Right atrium auricular region (tissue), 2 donors: Measurements from ENCODE around the gene TRAF5. TPM values are rescaled to one million over a fixed set of nuclear protein-coding genes. Genes with fewer than 3 reads are reported as not detected.
A peak's percentile ranks its signal among the peaks of the same experiment; 100 is the strongest.

Source experiments
- DNase-seq: peaks from one replicate; pipeline ENCODE4 v3.0.0-alpha.2; 2019; ENCODE audit warnings: low spot score
- H3K27ac ChIP-seq, 2 donors: fragments of 200-600 bp; sonication (generic); 1 replicate in 1 of 2; 2 replicates in 1 of 2; pipeline ENCODE4 v1.5.1; 2016 to 2019
- H3K27me3 ChIP-seq, 2 donors: fragments of 200-600 bp; sonication (generic); one replicate each; pipeline versions ENCODE4 v1.5.1 to v1.6.0; 2017 to 2019
- H3K36me3 ChIP-seq: fragments of 200-600 bp; sonication (generic); one replicate; pipeline ENCODE4 v1.5.1; 2016
- H3K4me1 ChIP-seq, 2 donors: fragments of 200-600 bp; sonication (generic); one replicate each; pipeline versions ENCODE4 v1.5.1 to v1.6.0; 2017 to 2019
- H3K4me3 ChIP-seq, 2 donors: fragments of 200-600 bp; sonication (generic); 1 replicate in 1 of 2; 2 replicates in 1 of 2; pipeline ENCODE4 v1.5.1; 2017 to 2019; ENCODE audit warnings: mild to moderate bottlenecking in 1 of 2, moderate library complexity in 1 of 2
- H3K9me3 ChIP-seq, 2 donors: fragments of 200-600 bp; sonication (generic); one replicate each; pipeline ENCODE4 v1.5.1; 2019
- CTCF ChIP-seq, 2 donors: fragments of 200-600 bp; sonication (generic); IDR thresholded peaks; one replicate each; pipeline ENCODE4 v1.5.1; 2019; ENCODE audit warnings: antibody characterized with exemption in 2 of 2
- total RNA-seq, 2 donors: library from RNA; depleted of rRNA; stranded (reverse); fragments of >200 nt; gene quantifications; one replicate each; pipeline ENCODE4 v1.1.0, GENCODE V29; 2016

The TRAF5 gene
- total RNA-seq, 2 donors from 2014 or later = 2.1 to 2.4 TPM

GRCh38 chr1:211324992-211325775 lies 1.4 kb upstream of the TRAF5 start:
- Histone ChIP-seq H3K36me3 (no peaks in the 10 kb centered on the region), H3K27me3 (no peaks in the 10 kb centered on the region), H3K27ac (no peak overlapping the region), H3K4me1 (peaks cover 0 to 15% of the 10 kb centered on the region in 2 donors), H3K4me3 (no peak overlapping the region), H3K9me3 (no peaks in the 10 kb centered on the region)
- TF ChIP-seq CTCF (IDR thresholded peaks at IDR 0.05) = no peak
- DNase-seq = no peak

- no peak for DNase-seq
- peaks cover 0 to 15% of the 10 kb centered on the region in 2 donors for H3K4me1 ChIP-seq
- no peaks in the 10 kb centered on the region for H3K36me3 ChIP-seq
- peak overlapping the region; percentile 61 to 75 for H3K27ac ChIP-seq
- H3K27me3 ChIP-seq = no peaks in the 10 kb centered on the region
- peak overlapping the region; percentile 72 to 76 for H3K4me3 ChIP-seq
- TF ChIP-seq CTCF (IDR thresholded peaks at IDR 0.05) = no peak
- H3K9me3 ChIP-seq = no peaks in the 10 kb centered on the region
Measured at GRCh38 chr1:211326140-211326527, 499 bp upstream of the TRAF5 start.

- H3K4me1 ChIP-seq = peaks cover 0 to 27% of the 10 kb centered on the region in 2 donors
- H3K9me3 ChIP-seq = no peaks in the 10 kb centered on the region
- peak overlapping the region; percentile 72 to 76 for H3K4me3 ChIP-seq
- no peak for DNase-seq
- H3K27me3 ChIP-seq = no peaks in the 10 kb centered on the region
- no peak for TF ChIP-seq CTCF (IDR thresholded peaks at IDR 0.05)
- no peaks in the 10 kb centered on the region for H3K36me3 ChIP-seq
- peak overlapping the region; percentile 61 to 75 for H3K27ac ChIP-seq
Measured at GRCh38 chr1:211327346-211327921, 801 bp downstream of the TRAF5 start.

GRCh38 chr1:211328084-211328694 lies 1.6 kb downstream of the TRAF5 start:
- Histone ChIP-seq H3K36me3 (no peaks in the 10 kb centered on the region), H3K27ac (peak overlapping the region; percentile 61 to 75), H3K27me3 (no peaks in the 10 kb centered on the region), H3K4me3 (peak overlapping the region; percentile 72 to 76), H3K9me3 (no peaks in the 10 kb centered on the region), H3K4me1 (peaks cover 0 to 30% of the 10 kb centered on the region in 2 donors)
- no peak for DNase-seq
- TF ChIP-seq CTCF (IDR thresholded peaks at IDR 0.05) = no peak

GRCh38 chr1:211328866-211329475 lies 2.3 kb downstream of the TRAF5 start:
- Histone ChIP-seq H3K4me3 (no peak overlapping the region), H3K27me3 (no peaks in the 10 kb centered on the region), H3K27ac (no peak overlapping the region), H3K4me1 (peaks cover 0 to 30% of the 10 kb centered on the region in 2 donors), H3K36me3 (no peaks in the 10 kb centered on the region), H3K9me3 (no peaks in the 10 kb centered on the region)
- DNase-seq = no peak
- TF ChIP-seq CTCF (IDR thresholded peaks at IDR 0.05) = no peak
